ENCODE measurements around the gene ZNRD2.

ZNRD2 gene

GRCh38 chr11:65615950-65616574, 45.8 kb downstream of the ZNRD2 start:
- peak overlapping the region; percentile 85 for H3K4me3 ChIP-seq (ENCODE audit: control insufficient read depth, low read depth, low read length)
- no peak for DNase-seq (ENCODE audit: low read depth)
- TF ChIP-seq CTCF (IDR thresholded peaks at IDR 0.05; ENCODE audit: control insufficient read depth, insufficient read depth, low read depth, low read length, missing control alignments) = no peak

- TF ChIP-seq CTCF (IDR thresholded peaks at IDR 0.05; ENCODE audit: control insufficient read depth, insufficient read depth, low read depth, low read length, missing control alignments) = no peak
Observed at GRCh38 chr11:65616575-65617001, 46.3 kb downstream of the ZNRD2 start.

GRCh38 chr11:65617136-65617850, 47.0 kb downstream of the ZNRD2 start:
- no peak for DNase-seq (ENCODE audit: low read depth)
- peak overlapping the region; percentile 85 for H3K4me3 ChIP-seq (ENCODE audit: control insufficient read depth, low read depth, low read length)
- TF ChIP-seq CTCF (IDR thresholded peaks at IDR 0.05; ENCODE audit: control insufficient read depth, insufficient read depth, low read depth, low read length, missing control alignments) = no peak

More at GRCh38 chr11:65616575-65617001, 46.3 kb downstream of the ZNRD2 start:
- peak overlapping the region; percentile 85 for H3K4me3 ChIP-seq (ENCODE audit: control insufficient read depth, low read depth, low read length)
- no peak for DNase-seq (ENCODE audit: low read depth)

- TF ChIP-seq CTCF (IDR thresholded peaks at IDR 0.05; ENCODE audit: control insufficient read depth, insufficient read depth, low read depth, low read length, missing control alignments) = no peak
- no peak overlapping the region for H3K4me3 ChIP-seq (ENCODE audit: control insufficient read depth, low read depth, low read length)
Observed at GRCh38 chr11:65617990-65618751, 47.9 kb downstream of the ZNRD2 start.

GRCh38 chr11:65618763-65619162, 48.5 kb downstream of the ZNRD2 start:
- DNase-seq (ENCODE audit: low read depth) = no peak
- no peak for TF ChIP-seq CTCF (IDR thresholded peaks at IDR 0.05; ENCODE audit: control insufficient read depth, insufficient read depth, low read depth, low read length, missing control alignments)
- no peak overlapping the region for H3K4me3 ChIP-seq (ENCODE audit: control insufficient read depth, low read depth, low read length)

More at GRCh38 chr11:65617990-65618751, 47.9 kb downstream of the ZNRD2 start:
- no peak for DNase-seq (ENCODE audit: low read depth)

- H3K4me3 ChIP-seq (ENCODE audit: control insufficient read depth, low read depth, low read length) = no peak overlapping the region
- no peak for TF ChIP-seq CTCF (IDR thresholded peaks at IDR 0.05; ENCODE audit: control insufficient read depth, insufficient read depth, low read depth, low read length, missing control alignments)
- no peak for DNase-seq (ENCODE audit: low read depth)
Observed at GRCh38 chr11:65619281-65619928, 49.1 kb downstream of the ZNRD2 start.
